Activated CD4-positive, alpha-beta T cell treated with anti-CD3 and anti-CD28 coated beads, Interleukin-2, amount 50 U/mL, for 1 hour (primary cell): ENCODE data around the gene GRPEL2.
A peak's percentile ranks its signal among the peaks of the same experiment; 100 is the strongest.

Experiments used
- DNase-seq: peaks from one replicate; pipeline ENCODE4 v3.0.0-alpha.2; 2020

The GRPEL2 gene

GRCh38 chr5:149320791-149321330, 24.4 kb upstream of the GRPEL2 start:
- no peak for DNase-seq

- no peak for DNase-seq
Measured at GRCh38 chr5:149322518-149322917, 22.8 kb upstream of the GRPEL2 start.

GRCh38 chr5:149323210-149323609, 22.1 kb upstream of the GRPEL2 start:
- DNase-seq = no peak

GRCh38 chr5:149323621-149324205, 21.6 kb upstream of the GRPEL2 start:
- DNase-seq = no peak

- no peak for DNase-seq
Measured at GRCh38 chr5:149324641-149325040, 20.7 kb upstream of the GRPEL2 start.

- DNase-seq = no peak
Measured at GRCh38 chr5:149325166-149325735, 20.0 kb upstream of the GRPEL2 start.

GRCh38 chr5:149325894-149326293, 19.4 kb upstream of the GRPEL2 start:
- no peak for DNase-seq

GRCh38 chr5:149326611-149327010, 18.7 kb upstream of the GRPEL2 start:
- no peak for DNase-seq

GRCh38 chr5:149328177-149328576, 17.1 kb upstream of the GRPEL2 start:
- DNase-seq = no peak

GRCh38 chr5:149333711-149334443, 11.4 kb upstream of the GRPEL2 start:
- no peak for DNase-seq

GRCh38 chr5:149337736-149338135, 7.6 kb upstream of the GRPEL2 start:
- no peak for DNase-seq

GRCh38 chr5:149338364-149338763, 6.9 kb upstream of the GRPEL2 start:
- no peak for DNase-seq

GRCh38 chr5:149340920-149341319, 4.4 kb upstream of the GRPEL2 start:
- DNase-seq = no peak

- no peak for DNase-seq
Measured at GRCh38 chr5:149341876-149342275, 3.4 kb upstream of the GRPEL2 start.

GRCh38 chr5:149344151-149344550, 1.1 kb upstream of the GRPEL2 start:
- no peak for DNase-seq

GRCh38 chr5:149345892-149346222, 558 bp downstream of the GRPEL2 start:
- no peak for DNase-seq

- DNase-seq = no peak
Measured at GRCh38 chr5:149348518-149348917, 3.2 kb downstream of the GRPEL2 start.

- DNase-seq = no peak
Measured at GRCh38 chr5:149349382-149349781, 4.1 kb downstream of the GRPEL2 start.

GRCh38 chr5:149352169-149352568, 6.9 kb downstream of the GRPEL2 start:
- DNase-seq = no peak

- no peak for DNase-seq
Measured at GRCh38 chr5:149353911-149354310, 8.6 kb downstream of the GRPEL2 start.

- no peak for DNase-seq
Measured at GRCh38 chr5:149355688-149356087, 10.4 kb downstream of the GRPEL2 start.

- DNase-seq = no peak
Measured at GRCh38 chr5:149356391-149356790, 11.1 kb downstream of the GRPEL2 start.

GRCh38 chr5:149357370-149358293, 12.3 kb downstream of the GRPEL2 start, which contains the start of gene PCYOX1L:
TSS of gene PCYOX1L (plus strand) at chr5:149358046. CDS start at chr5:149358069, 23 bp downstream.
- peak; percentile 98 for DNase-seq
